HepG2 (cell line): ENCODE measurements around the gene PLPPR5. TPM values are rescaled to one million over a fixed set of nuclear protein-coding genes. Genes with fewer than 3 reads are reported as not detected.

Experiments
- ATAC-seq: fragments of 200-7000 bp; cut with Tn5 transposase; 3 replicates; pipeline ENCODE4 v1.9.1; 2020; ENCODE audit warnings: mild to moderate bottlenecking, moderate library complexity
- BruUV-seq: library from RNA; stranded (reverse); fragments of 400-500 nt; replicated peaks from 2 replicates; lab custom pipeline; 2021; lab: Mats Ljungman, UMichigan
- CTCF ChIA-PET: fragments of 300-600 bp; formaldehyde crosslinking; extraction: SDS; loops from one replicate; lab custom pipeline; 2021; ENCODE audit warnings: low total read pairs, inconsistent platforms, low intra/inter-chr PET ratio; lab: Yijun Ruan, JAX
- POLR2A ChIA-PET: fragments of 350-600 bp; sonication (Branson Sonifier 250); formaldehyde crosslinking; loops from one replicate; lab custom pipeline; 2020; ENCODE audit warnings: antibody characterized with exemption, inconsistent platforms; lab: Yijun Ruan, JAX
- DNase-seq: peaks from one replicate; pipeline ENCODE4 v3.0.0-alpha.2; 2015; ENCODE audit warnings: low spot score
- FAIRE-seq: peaks from 3 replicates; lab custom pipeline; 2011; peaks lifted over from hg19 to GRCh38; lab: Jason Lieb, UNC
- H2AFZ ChIP-seq: one replicate; pipeline ENCODE4 v1.6.1; 2011; ENCODE audit warnings: low read length, inconsistent platforms
- H3K27ac ChIP-seq: fragments of 300-600 bp; 3 replicates; pipeline ENCODE4 v1.8.0; 2011; ENCODE audit warnings: mixed run types, mild to moderate bottlenecking, mixed read lengths, low read length, inconsistent platforms; ENCODE audit not compliant: insufficient read depth; ENCODE audit errors: extremely low read length
- H3K27me3 ChIP-seq, 2 experiments: fragments of 200-600 bp in 1 of 2; 2 replicates in 1 of 2; 3 replicates in 1 of 2; pipeline versions ENCODE4 v1.6.0 to v1.8.0; 2011; ENCODE audit warnings: low read length in 2 of 2, mild to moderate bottlenecking in 2 of 2, moderate library complexity in 2 of 2, inconsistent platforms in 1 of 2; ENCODE audit not compliant: insufficient read depth in 2 of 2, control insufficient read depth in 1 of 2
- H3K36me3 ChIP-seq, 2 experiments: fragments of 200-600 bp in 1 of 2; replicated peaks in 1 of 2; 2 replicates in 1 of 2; 3 replicates in 1 of 2; pipeline versions ENCODE4 v1.5.1 to v1.8.0; 2011; ENCODE audit warnings: low read length in 2 of 2, inconsistent platforms in 1 of 2; ENCODE audit not compliant: insufficient read depth in 2 of 2, control insufficient read depth in 1 of 2
- H3K4me1 ChIP-seq: 2 replicates; pipeline ENCODE4 v1.5.1; 2012; ENCODE audit warnings: low read length, inconsistent platforms; ENCODE audit not compliant: insufficient read depth
- H3K4me2 ChIP-seq: 2 replicates; pipeline ENCODE4 v1.6.0; 2011; ENCODE audit warnings: low read depth, low read length, inconsistent platforms
- H3K4me3 ChIP-seq, 3 experiments: fragments of 200-600 bp in 1 of 3; sonication (generic), shearing (Covaris generic) in 1 of 3; replicated peaks in 1 of 3; 2 replicates each; pipeline ENCODE4 v1.5.1; 2011 to 2016; ENCODE audit warnings: low read length in 3 of 3, inconsistent platforms in 2 of 3, low read depth in 2 of 3, mild to moderate bottlenecking in 2 of 3, control low read depth in 1 of 3, mixed read lengths in 1 of 3; ENCODE audit not compliant: insufficient read depth in 1 of 3
- H3K79me2 ChIP-seq: one replicate; pipeline ENCODE4 v1.6.1; 2011; ENCODE audit warnings: low read length, inconsistent platforms; ENCODE audit not compliant: insufficient read depth
- H3K9ac ChIP-seq: 2 replicates; pipeline ENCODE4 v1.6.0; 2011; ENCODE audit warnings: mild to moderate bottlenecking, low read depth, low read length, inconsistent platforms; ENCODE audit not compliant: insufficient read depth
- H3K9me3 ChIP-seq: 2 replicates; pipeline ENCODE4 v1.5.1; 2012; ENCODE audit warnings: mild to moderate bottlenecking, low read length
- H4K20me1 ChIP-seq: 2 replicates; pipeline ENCODE4 v1.6.0; 2011; ENCODE audit warnings: inconsistent platforms, mild to moderate bottlenecking, low read length, moderate library complexity; ENCODE audit not compliant: insufficient read depth
- GZF1 ChIP-seq: sonication (generic); formaldehyde crosslinking; IDR thresholded peaks from 2 replicates; pipeline ENCODE4 v1.5.1; 2020; ENCODE audit warnings: mild to moderate bottlenecking, missing genetic modification reagents
- NFKBIZ ChIP-seq: IDR thresholded peaks from 2 replicates; pipeline ENCODE4 v1.6.1; 2018; ENCODE audit warnings: missing genetic modification reagents, missing compliant biosample characterization
- ZBTB7B ChIP-seq: sonication (generic); formaldehyde crosslinking; IDR thresholded peaks from 2 replicates; pipeline ENCODE4 v1.4.0; 2020; ENCODE audit warnings: missing genetic modification reagents
- ZFY ChIP-seq: sonication (generic); formaldehyde crosslinking; IDR thresholded peaks from 2 replicates; pipeline ENCODE4 v1.4.0; 2020; ENCODE audit warnings: missing genetic modification reagents
- ZNF281 ChIP-seq: sonication (generic); formaldehyde crosslinking; IDR thresholded peaks from 2 replicates; pipeline ENCODE4 v1.4.0; 2020; ENCODE audit warnings: missing genetic modification reagents, borderline replicate concordance
- ZNF34 ChIP-seq: sonication (generic); formaldehyde crosslinking; IDR thresholded peaks from 2 replicates; pipeline ENCODE4 v1.4.0; 2020; ENCODE audit warnings: mild to moderate bottlenecking, missing genetic modification reagents, borderline replicate concordance
- ZNF460 ChIP-seq: sonication (generic); formaldehyde crosslinking; IDR thresholded peaks from 2 replicates; pipeline ENCODE4 v1.5.1; 2020; ENCODE audit warnings: missing genetic modification reagents, mild to moderate bottlenecking, borderline replicate concordance
- ZNF644 ChIP-seq: IDR thresholded peaks from 2 replicates; pipeline ENCODE4 v1.6.1; 2016; ENCODE audit warnings: low read depth
- WGBS: methylation state at CpG from one replicate; pipeline ENCODE4 v1.1.6; 2017; ENCODE audit warnings: low lambda C conversion rate; 5-methylcytosine and 5-hydroxymethylcytosine counted together
- in situ Hi-C: cut with HindIII; loops from 2 replicates; pipeline ENCODE4 v1.10.0; 2017; ENCODE audit warnings: low pct_unique_long_range_greater_than_20kb; ENCODE audit not compliant: extremely low pct_ligation_motif_present
- intact Hi-C: fragments of 100-400 bp; cut with micrococcal nuclease; formaldehyde crosslinking; loops from one replicate; pipeline ENCODE4 v1.10.0; 2022; ENCODE audit not compliant: unreplicated experiment
- polyA plus RNA-seq, 8 experiments: library from polyadenylated mRNA; depleted of rRNA in 3 of 8; stranded (reverse) in 7 of 8; unstranded in 1 of 8; fragments of >200 nt; fragmentation: Illumina TruSeq in 4 of 8; extraction: Trizol in 4 of 8; gene quantifications; 2 replicates each; pipeline versions ENCODE4 v1.2.1 to v1.2.3, GENCODE V29; 2011 to 2016; ENCODE audit warnings: low read depth in 4 of 8, missing spikeins in 1 of 8, mixed read lengths in 1 of 8; ENCODE audit not compliant: insufficient read depth in 1 of 8
- total RNA-seq, 5 experiments: library from RNA; depleted of rRNA; stranded (reverse); fragments of >200 nt; fragmentation: Illumina TruSeq; extraction: Trizol; gene quantifications; 2 replicates each; pipeline ENCODE4 v1.2.3, GENCODE V29; 2016; ENCODE audit warnings: low read depth in 1 of 5

PLPPR5 gene
- total and polyA plus RNA-seq, 2 of the 13 experiments (the other 11 are each of a cell fraction or from before 2014, with no cell fraction given), result not detected

GRCh38 chr1:98887507-98887906 is 117.2 kb downstream of the PLPPR5 start:
- H4K20me1 ChIP-seq, result no peaks in the 10 kb centered on the region
- TF ChIP-seq GZF1 (CRISPR knock-in tag) (no peak), ZNF281 (no peak), ZBTB7B (no peak), ZNF460 (no peak), ZFY (no peak), ZNF34 (CRISPR knock-in tag) (no peak), NFKBIZ (CRISPR knock-in tag) (no peak), ZNF644 (CRISPR knock-in tag) (no peak)
- TF ChIP-seq, all 625 proteins: peak for 0
- no peaks in the 10 kb centered on the region for H3K4me1 ChIP-seq
- ChIA-PET CTCF (no interaction called here), POLR2A (no interaction called here)
- H3K79me2 ChIP-seq, result no peaks in the 10 kb centered on the region
- FAIRE-seq, result no peak
- no peak overlapping the region for H3K4me2 ChIP-seq
- in situ Hi-C loops (no loop called here), intact Hi-C loops (no loop called here)
- 0% methylated on average over 1 of the region's 1 CpG for WGBS
- no peak for ATAC-seq
- no peak overlapping the region for H2AFZ ChIP-seq
- DNase-seq, result no peak
- no peaks in the 10 kb centered on the region; a peak in 1 of 5 replicates for H3K27me3 ChIP-seq
- no peak overlapping the region for H3K9ac ChIP-seq
- no peaks in the 10 kb centered on the region for H3K9me3 ChIP-seq
- no peak overlapping the region for H3K27ac ChIP-seq
- BruUV-seq, result no TSS peak
- no peaks in the 10 kb centered on the region for H3K36me3 ChIP-seq
- H3K4me3 ChIP-seq, result no peak overlapping the region
